Measurements from ENCODE around the gene TPPP3. TPM values are rescaled to one million over a fixed set of nuclear protein-coding genes. Genes with fewer than 3 reads are reported as not detected.
"Not testable (repeated sequence)": the region's sequence is repeated elsewhere in the genome, so short reads cannot be mapped to it uniquely, and the experiment has no call there.

Gene TPPP3
- total RNA-seq, 1 donor from 2014 or later, result 4.8 TPM

GRCh38 chr16:67391424-67392300 is 1.6 kb downstream of the TPPP3 start:
- peak; percentile 90 for DNase-seq (ENCODE audit: low spot score)

- DNase-seq (ENCODE audit: low spot score), result peak; percentile 82
Measured at GRCh38 chr16:67390816-67391423, 2.4 kb downstream of the TPPP3 start.

GRCh38 chr16:67389911-67390815 is 3.1 kb downstream of the TPPP3 start:
- DNase-seq (ENCODE audit: low spot score), result peak; percentile 86

GRCh38 chr16:67388591-67388990 is 4.7 kb downstream of the TPPP3 start:
- DNase-seq (ENCODE audit: low spot score), result peak; percentile 37

- DNase-seq (ENCODE audit: low spot score), result peak; percentile 53
Measured at GRCh38 chr16:67388191-67388590, 5.1 kb downstream of the TPPP3 start.

- DNase-seq (ENCODE audit: low spot score), result peak; percentile 75
Measured at GRCh38 chr16:67387479-67388079, 5.7 kb downstream of the TPPP3 start.

GRCh38 chr16:67386861-67387455 is 6.3 kb downstream of the TPPP3 start:
- DNase-seq (ENCODE audit: low spot score), result peak; percentile 71

GRCh38 chr16:67384778-67385510 is 8.4 kb downstream of the TPPP3 start:
- no peak for DNase-seq (ENCODE audit: low spot score)

GRCh38 chr16:67383284-67383683 is 10.0 kb downstream of the TPPP3 start:
- DNase-seq (ENCODE audit: low spot score), result no peak

GRCh38 chr16:67378642-67379041 is 14.7 kb downstream of the TPPP3 start:
- no peak for DNase-seq (ENCODE audit: low spot score)

- DNase-seq (ENCODE audit: low spot score), result not testable (repeated sequence)
Measured at GRCh38 chr16:67376012-67376411, 17.3 kb downstream of the TPPP3 start.

GRCh38 chr16:67372664-67373063 is 20.6 kb downstream of the TPPP3 start:
- no peak for DNase-seq (ENCODE audit: low spot score)

- DNase-seq (ENCODE audit: low spot score), result no peak
Measured at GRCh38 chr16:67370661-67371060, 22.6 kb downstream of the TPPP3 start.

- DNase-seq (ENCODE audit: low spot score), result no peak
Measured at GRCh38 chr16:67364600-67365235, 28.6 kb downstream of the TPPP3 start.

- DNase-seq (ENCODE audit: low spot score), result no peak
Measured at GRCh38 chr16:67361038-67361437, 32.3 kb downstream of the TPPP3 start.

- DNase-seq (ENCODE audit: low spot score), result not testable (repeated sequence)
Measured at GRCh38 chr16:67359540-67360269, 33.6 kb downstream of the TPPP3 start.

- no peak for DNase-seq (ENCODE audit: low spot score)
Measured at GRCh38 chr16:67357561-67357960, 35.7 kb downstream of the TPPP3 start.

- no peak for DNase-seq (ENCODE audit: low spot score)
Measured at GRCh38 chr16:67356396-67356795, 36.9 kb downstream of the TPPP3 start.

- not testable (repeated sequence) for DNase-seq (ENCODE audit: low spot score)
Measured at GRCh38 chr16:67352463-67352862, 40.8 kb downstream of the TPPP3 start.
